ENCODE measurements around the gene COA8.

GRCh38 chr14:103556946-103557758 is 5.6 kb upstream of the COA8 start:
- TF ChIP-seq, protein P1, sequence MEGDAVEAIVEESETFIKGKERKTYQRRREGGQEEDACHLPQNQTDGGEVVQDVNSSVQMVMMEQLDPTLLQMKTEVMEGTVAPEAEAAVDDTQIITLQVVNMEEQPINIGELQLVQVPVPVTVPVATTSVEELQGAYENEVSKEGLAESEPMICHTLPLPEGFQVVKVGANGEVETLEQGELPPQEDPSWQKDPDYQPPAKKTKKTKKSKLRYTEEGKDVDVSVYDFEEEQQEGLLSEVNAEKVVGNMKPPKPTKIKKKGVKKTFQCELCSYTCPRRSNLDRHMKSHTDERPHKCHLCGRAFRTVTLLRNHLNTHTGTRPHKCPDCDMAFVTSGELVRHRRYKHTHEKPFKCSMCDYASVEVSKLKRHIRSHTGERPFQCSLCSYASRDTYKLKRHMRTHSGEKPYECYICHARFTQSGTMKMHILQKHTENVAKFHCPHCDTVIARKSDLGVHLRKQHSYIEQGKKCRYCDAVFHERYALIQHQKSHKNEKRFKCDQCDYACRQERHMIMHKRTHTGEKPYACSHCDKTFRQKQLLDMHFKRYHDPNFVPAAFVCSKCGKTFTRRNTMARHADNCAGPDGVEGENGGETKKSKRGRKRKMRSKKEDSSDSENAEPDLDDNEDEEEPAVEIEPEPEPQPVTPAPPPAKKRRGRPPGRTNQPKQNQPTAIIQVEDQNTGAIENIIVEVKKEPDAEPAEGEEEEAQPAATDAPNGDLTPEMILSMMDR (IDR thresholded peaks at IDR 0.05 in 8 of 11, conservative IDR thresholded peaks at IDR 0.05 in 3 of 11): no peak
- no peak for TF ChIP-seq POLR2A (IDR thresholded peaks at IDR 0.05)
- TF ChIP-seq POLR2AphosphoS5 (IDR thresholded peaks at IDR 0.05): no peak

Measured in spleen (tissue), 7 donors.